PC-3 (cell line): Measurements from ENCODE around the gene PADI1.

Source experiments
- CTCF ChIP-seq: fragments of 300-600 bp; sonication (generic); conservative IDR thresholded peaks from 2 replicates; pipeline ENCODE4 v1.5.1; 2017; ENCODE audit warnings: antibody characterized with exemption, low read depth, mild to moderate bottlenecking, low read length
- EZH2 ChIP-seq: fragments of 300-600 bp; sonication (generic); IDR thresholded peaks from one replicate; pipeline ENCODE4 v1.6.1; 2017; ENCODE audit warnings: antibody characterized with exemption, mild to moderate bottlenecking, low read length; ENCODE audit not compliant: unreplicated experiment
- EZH2phosphoT487 ChIP-seq: fragments of 300-600 bp; sonication (generic); IDR thresholded peaks from 2 replicates; pipeline ENCODE4 v1.6.1; 2018; ENCODE audit warnings: mild to moderate bottlenecking, antibody characterized with exemption, low read length, borderline replicate concordance

- TF ChIP-seq EZH2 (no peak), CTCF (no peak), EZH2phosphoT487 (no peak)
Measured at GRCh38 chr1:17167041-17167785, 37.7 kb upstream of the PADI1 start.
